GM19397 (cell line): ENCODE results near the gene MTERF4.

ENCODE experiments used
- ATAC-seq: cut with Tn5 transposase; IDR thresholded peaks from one replicate; pipeline ENCODE4 v1.9.1; 2021; ENCODE audit warnings: mild to moderate bottlenecking, moderate library complexity; ENCODE audit not compliant: unreplicated experiment

The MTERF4 gene

GRCh38 chr2:241070811-241071676, 31.0 kb downstream of the MTERF4 start:
- ATAC-seq, result no peak

GRCh38 chr2:241070361-241070760, 31.7 kb downstream of the MTERF4 start:
- ATAC-seq, result no peak

- no peak for ATAC-seq
These were observed 32.2 kb downstream of the MTERF4 start for GRCh38 chr2:241069821-241070281.

DNA sequence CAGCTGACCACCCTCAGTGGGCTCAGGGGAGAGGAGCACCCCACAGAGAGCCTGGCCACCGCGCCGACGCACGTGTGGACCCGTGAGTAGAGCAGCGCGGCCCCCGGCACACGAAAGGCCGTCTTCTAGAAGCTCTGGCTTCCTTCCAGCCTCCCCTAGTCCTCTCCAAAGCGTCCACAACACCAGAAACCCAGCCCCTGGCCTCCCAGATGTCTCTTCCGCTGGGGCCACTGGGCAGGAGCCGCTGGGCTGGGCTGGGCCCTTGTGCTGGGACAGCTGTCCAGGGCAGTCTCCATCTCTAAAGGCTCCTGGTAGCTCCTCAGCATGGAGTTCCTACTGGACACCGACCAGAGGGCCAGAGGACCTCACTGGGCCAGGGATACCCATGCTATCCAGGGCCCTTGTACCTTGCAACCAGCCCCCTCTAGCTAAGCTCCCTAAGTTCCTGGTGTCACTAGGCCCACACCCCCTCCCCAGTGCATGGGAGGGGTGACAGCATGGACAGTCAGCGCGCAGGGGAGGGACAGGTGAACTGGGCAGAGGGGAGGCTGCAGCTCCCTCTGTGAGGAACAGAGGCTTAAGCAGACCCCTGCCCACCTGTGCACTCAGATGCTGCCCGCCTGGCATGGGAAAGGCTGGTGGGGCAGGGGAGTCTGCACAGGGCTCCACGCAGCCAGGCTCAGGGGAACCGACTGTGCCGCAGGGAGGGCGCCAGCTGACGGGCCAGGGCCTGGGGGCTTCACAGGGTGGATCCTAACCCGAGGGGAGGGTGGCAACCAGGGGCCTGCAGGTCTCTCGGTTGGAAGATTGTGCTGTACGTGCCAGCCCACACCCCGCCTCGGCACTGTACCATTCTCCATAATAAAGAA, 32.9 kb downstream of the MTERF4 start:
- ATAC-seq, result no peak

DNA sequence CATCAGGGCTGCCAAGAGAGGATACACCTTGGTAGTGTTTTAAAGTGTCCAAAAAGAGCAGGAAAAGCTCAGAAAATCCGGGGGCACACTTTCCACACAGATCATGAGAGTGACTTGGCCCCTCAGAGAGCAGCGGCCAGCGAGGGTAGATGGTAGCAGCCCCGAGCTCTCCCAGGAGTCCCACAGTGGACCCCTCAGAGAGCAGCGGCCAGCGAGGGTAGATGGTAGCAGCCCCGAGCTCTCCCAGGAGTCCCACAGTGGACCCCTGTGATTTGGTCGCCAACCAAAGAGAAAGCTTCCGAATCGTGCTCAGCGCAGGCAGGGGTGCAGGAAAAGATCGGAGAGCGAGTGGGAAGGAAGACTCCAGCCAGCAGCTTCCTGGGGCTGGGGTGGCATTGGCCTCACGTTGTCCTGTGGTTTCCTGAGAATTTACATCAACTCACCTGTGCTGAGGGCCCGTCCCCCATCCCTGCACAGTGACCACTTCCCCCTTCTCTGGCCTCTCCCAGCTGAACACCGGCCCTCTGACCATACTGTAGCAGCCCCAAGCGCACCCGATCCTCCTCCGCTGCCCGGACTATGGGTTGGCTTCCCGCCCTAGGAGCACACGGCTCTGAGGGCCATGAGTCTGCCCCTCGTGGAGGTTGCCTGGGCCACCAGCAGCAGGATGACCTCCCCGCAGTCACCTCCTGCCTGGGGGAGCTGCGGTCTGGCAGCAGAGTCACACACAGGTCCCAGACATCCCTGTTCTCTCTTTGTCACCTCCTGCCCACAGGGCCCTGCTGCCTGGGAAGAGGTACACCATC, 33.7 kb downstream of the MTERF4 start:
- ATAC-seq, result no peak

DNA sequence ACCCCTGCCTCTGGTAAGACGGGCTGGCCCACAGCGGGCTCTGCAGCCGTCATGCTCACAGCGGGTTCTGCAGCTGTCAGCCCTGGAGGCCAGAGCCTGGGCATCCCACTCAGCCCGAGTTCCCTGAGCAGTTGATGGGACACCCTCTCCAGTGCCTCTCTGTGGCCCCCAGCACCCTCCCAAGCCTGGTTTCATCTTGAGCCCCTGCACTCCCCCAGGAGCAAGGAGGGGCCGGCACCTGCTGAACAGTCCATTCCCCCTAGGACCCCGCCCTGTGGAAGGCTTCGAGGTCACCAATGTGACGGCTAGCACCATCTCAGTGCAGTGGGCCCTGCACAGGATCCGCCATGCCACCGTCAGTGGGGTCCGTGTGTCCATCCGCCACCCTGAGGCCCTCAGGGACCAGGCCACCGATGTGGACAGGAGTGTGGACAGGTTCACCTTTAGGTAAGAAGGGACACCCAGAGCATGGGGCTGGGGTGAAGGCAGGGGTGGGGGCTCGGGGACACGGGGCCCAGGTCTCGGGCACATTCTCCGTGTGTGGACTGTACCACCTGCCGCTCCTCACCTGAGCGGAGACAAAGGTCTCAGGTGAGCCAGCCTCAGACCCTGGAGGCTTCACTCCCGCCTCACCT, 34.5 kb downstream of the MTERF4 start:
- no peak for ATAC-seq

DNA sequence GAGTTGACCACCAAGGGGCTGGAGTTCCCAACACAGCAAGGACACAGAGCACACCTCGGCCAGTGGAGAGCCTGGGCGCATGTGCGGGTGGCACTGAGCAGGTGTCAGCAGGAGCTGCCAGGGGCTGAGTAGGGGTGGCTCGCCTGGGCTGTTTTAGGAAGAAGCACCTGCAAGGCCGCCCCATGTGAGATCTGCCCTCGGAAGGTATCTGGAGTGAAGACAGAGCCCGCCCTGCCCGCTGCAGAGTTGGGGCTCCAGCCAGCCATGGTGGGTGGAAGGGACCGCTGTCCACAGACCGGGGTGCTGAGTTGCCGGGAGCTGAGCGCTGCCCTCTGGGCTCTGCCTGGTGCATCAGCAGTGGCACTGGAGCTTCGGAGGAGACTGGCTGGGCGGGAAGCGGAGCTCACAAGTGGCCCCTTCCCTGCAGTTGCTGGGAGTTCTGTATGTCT, 35.2 kb downstream of the MTERF4 start:
- no peak for ATAC-seq

- no peak for ATAC-seq
These were observed 35.8 kb downstream of the MTERF4 start for GRCh38 chr2:241066171-241066892.

GRCh38 chr2:241065355-241065803, 36.7 kb downstream of the MTERF4 start:
- no peak for ATAC-seq

DNA sequence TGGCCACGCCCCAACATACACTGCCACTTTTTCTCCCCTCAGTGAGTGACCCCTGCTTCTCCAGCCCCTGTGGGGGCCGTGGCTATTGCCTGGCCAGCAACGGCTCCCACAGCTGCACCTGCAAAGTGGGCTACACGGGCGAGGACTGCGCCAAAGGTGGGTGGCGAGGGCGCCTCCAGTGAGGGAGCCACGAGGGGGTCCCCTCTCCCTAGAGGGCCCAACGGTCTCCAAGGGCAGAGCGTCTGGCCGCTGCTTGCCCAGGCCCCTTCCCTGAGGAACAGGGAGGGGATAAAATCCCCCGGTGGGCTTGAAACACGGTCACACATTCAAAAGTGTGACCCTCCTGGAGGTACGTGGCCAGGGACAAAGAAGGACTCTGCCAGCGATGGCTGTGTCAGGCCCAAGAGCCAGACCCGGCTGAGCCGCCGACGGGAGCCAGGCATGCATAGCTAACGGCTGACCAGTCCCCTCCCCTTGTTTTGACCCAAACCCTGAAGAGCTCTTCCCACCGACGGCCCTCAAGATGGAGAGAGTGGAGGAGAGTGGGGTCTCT, 37.2 kb downstream of the MTERF4 start:
- no peak for ATAC-seq

- ATAC-seq, result no peak
These were observed 37.9 kb downstream of the MTERF4 start for GRCh38 chr2:241064008-241064801.

- no peak for ATAC-seq
These were observed 38.5 kb downstream of the MTERF4 start for GRCh38 chr2:241063587-241063986.

DNA sequence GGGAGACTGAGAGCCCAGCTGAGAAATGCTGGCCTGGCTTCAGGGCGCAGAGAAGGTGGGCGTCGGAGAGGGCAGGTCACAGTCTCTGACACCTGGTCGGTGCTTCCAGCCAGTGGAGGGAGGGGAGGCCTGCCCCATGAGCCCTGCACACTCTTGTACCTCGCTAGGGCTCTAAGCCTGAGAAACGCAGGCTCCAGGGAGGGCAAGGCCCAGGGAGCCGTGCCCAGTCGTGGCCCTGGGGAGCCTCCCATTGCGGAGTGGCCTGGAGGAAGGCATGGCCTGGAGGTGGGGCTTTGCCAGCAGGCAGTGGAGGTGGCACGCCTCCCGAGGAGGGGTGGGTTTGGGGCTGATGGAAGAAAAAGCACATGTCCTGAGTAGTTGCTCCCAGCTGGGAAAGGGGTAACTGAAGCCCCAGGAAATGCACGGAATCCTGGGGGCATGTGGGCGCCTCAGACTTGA, 39.0 kb downstream of the MTERF4 start:
- ATAC-seq, result no peak

DNA sequence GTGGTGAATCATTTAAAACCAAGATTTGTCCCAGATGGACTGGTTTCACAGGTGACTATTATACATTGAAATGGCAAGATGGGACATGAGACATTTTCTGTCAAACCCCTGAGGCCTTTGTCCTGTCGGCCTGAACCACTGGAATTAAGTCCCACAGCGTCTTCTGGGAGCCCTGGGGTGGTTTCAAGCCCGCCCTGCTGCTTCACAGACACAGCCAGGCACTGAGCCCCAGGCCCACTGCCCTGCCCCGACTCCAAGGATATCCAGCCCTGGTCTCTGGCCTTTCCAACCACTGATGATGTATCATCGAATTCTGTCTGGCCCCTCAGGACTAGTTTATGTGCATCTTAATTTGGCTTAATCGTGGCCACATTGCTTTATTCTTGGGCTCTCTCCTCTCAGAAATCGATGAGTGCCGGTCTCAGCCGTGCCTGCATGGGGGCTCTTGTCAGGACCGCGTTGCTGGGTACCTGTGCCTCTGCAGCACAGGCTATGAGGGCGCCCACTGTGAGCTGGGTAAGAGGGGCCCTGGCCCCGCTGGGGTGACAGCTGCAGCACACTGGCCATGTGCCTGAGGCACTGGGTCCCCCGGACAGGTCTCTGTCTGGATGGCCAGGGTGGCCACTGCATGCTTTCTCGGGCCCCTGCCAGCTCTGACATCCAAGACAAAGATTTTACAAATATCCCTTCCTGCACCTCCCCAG, 39.5 kb downstream of the MTERF4 start:
- ATAC-seq, result no peak

DNA sequence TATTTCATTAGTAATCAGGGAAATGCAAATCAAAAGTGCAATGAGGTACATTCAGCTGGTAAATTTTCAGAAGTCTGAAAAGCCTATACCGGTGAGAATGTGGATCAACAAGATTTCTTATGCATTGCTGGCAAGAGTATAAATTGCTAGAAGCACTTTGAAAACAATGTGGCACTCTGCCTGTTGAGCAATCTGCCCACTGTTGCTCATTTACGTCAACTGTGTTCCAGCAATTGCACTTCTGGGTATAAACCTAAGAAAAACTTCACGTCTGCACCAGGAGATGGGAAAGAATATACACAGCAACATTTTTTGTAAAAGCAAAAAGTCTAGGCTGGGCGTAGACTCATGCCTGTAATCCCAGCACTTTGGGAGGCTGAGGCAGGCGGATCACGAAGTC, 40.8 kb downstream of the MTERF4 start:
- ATAC-seq, result no peak

DNA sequence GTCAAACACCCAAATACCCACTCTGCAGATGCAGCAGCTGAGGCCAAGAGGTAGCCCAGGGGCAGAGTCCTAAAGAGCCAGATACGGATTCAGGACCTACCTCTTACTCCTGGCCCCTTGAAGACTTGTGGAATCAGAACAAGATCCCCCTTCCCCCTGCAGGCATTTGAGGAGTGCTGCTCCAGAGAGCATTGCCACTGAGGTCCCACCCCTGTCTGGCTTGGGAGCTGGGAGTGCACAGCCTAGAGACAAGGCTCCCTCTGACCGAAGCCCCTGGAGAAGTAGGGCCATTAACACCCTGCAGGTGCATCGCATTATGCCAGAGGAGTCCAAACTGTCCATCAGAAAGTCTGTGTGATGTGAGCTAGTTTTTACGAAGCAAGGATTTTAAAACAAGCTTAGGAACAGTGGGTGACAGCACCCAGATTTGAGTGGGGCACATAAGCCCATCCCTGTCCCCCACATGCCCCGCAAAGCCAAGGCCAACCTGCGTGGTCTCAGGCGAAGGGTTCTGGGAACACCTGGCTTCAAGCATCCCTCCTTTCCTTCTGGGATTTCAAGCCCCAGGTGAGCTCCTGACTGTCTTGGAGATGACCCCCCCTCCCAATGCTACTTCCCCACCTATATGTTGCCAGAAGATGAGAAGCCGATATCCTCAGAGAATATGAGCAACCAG, 48.4 kb downstream of the MTERF4 start:
- ATAC-seq, result no peak

- no peak for ATAC-seq
These were observed 49.3 kb downstream of the MTERF4 start for GRCh38 chr2:241052677-241053360.
